Thyroid gland (tissue), 4 donors: ENCODE results near the gene GPRIN2. TPM values are rescaled to one million over a fixed set of nuclear protein-coding genes. Genes with fewer than 3 reads are reported as not detected.
"Not testable (repeated sequence)": the region's sequence is repeated elsewhere in the genome, so short reads cannot be mapped to it uniquely, and the experiment has no call there.

Experiments used
- DNase-seq, 2 donors: peaks; one replicate each; pipeline ENCODE4 v3.0.0-alpha.2; 2019
- H3K27ac ChIP-seq, 3 donors: fragments of 200-600 bp; sonication (generic); 1 replicate in 2 of 3; 2 replicates in 1 of 3; pipeline ENCODE4 v1.5.1; 2016 to 2019; ENCODE audit warnings: mild to moderate bottlenecking in 1 of 3, moderate library complexity in 1 of 3
- H3K27me3 ChIP-seq: fragments of 200-600 bp; sonication (generic); one replicate; pipeline ENCODE4 v1.5.1; 2019
- H3K36me3 ChIP-seq, 2 donors: fragments of 200-600 bp; sonication (generic); one replicate each; pipeline ENCODE4 v1.5.1; 2016 to 2019
- H3K4me1 ChIP-seq, 2 donors: fragments of 200-600 bp; sonication (generic); one replicate each; pipeline ENCODE4 v1.5.1; 2017 to 2019
- H3K4me3 ChIP-seq, 3 donors: fragments of 200-600 bp; sonication (generic); replicated peaks in 1 of 3; 1 replicate in 2 of 3; 2 replicates in 1 of 3; pipeline ENCODE4 v1.5.1; 2016; ENCODE audit warnings: mild to moderate bottlenecking in 1 of 3
- H3K9me3 ChIP-seq: fragments of 200-600 bp; sonication (generic); one replicate; pipeline ENCODE4 v1.5.1; 2017
- POLR2A ChIP-seq, 2 donors: fragments of 450-650 bp; IDR thresholded peaks; one replicate each; pipeline ENCODE4 v1.6.1; 2017; ENCODE audit warnings: antibody characterized with exemption in 2 of 2, mild to moderate bottlenecking in 2 of 2, moderate library complexity in 1 of 2
- WGBS, 2 donors: methylation state at CpG; one replicate each; pipeline ENCODE4 v1.1.5; 2017; 5-methylcytosine and 5-hydroxymethylcytosine counted together
- intact Hi-C: fragments of 100-400 bp; cut with DNase I; formaldehyde crosslinking; loops from one replicate; pipeline ENCODE4 v1.15.1; 2023
- total RNA-seq, 4 donors: library from RNA; depleted of rRNA; stranded (reverse); fragments of >200 nt; gene quantifications; one replicate each; pipeline ENCODE4 v1.2.3, GENCODE V29; 2016
- TF ChIP-seq, protein P1 (sequence below), 6 experiments: fragments of 200-600 bp in 3 of 6; fragments of 450-650 bp in 3 of 6; sonication (generic) in 3 of 6; IDR thresholded peaks; one replicate each; pipeline ENCODE4 v1.5.1; 2016 to 2019; ENCODE audit warnings: antibody characterized with exemption in 6 of 6, mild to moderate bottlenecking in 2 of 6, inconsistent platforms in 1 of 6, moderate library complexity in 1 of 6

GPRIN2 gene
- total RNA-seq, 4 donors from 2014 or later, result 9.1 to 14.7 (median 10.6) TPM

DNA sequence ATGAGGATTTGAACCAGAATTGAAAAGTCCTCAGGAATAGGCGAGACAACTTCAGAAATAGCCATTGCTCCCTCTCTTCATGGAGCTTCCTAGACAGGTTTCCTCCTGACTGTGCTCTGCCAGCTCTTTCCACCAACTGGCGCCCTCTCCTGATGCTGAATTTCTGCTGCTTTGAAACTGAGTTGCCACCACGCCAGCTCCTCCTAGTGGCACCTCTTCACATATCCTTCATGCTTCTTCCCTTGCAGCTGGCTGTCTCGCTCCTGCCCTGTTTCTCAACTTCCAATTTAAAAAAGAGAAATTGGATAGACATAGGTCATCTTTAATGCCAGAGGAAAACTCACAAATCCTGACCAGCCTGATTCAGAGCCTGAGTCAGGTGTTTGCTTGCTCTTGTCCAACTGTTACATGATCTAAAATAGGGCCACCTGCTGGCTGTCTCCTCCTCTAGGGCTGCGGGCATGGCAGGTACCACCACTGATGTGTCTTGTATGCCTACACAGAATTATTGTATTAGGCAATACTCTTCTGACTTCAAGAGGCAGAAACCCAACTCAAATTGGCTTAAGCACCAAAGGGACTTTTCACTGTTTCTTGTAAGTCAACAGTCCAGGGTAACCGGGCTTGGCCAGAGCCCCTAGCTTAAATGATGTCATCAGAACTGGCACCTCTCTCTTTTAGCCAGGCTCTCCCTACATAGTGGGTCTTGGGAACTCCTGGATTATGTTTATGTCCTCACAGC lies 9.3 kb upstream of the GPRIN2 start:
- H3K9me3 ChIP-seq, H3K36me3 ChIP-seq, H3K27ac ChIP-seq, H3K4me3 ChIP-seq, H3K27me3 ChIP-seq, intact Hi-C loops, H3K4me1 ChIP-seq: not testable (repeated sequence)
- TF ChIP-seq, protein P1, sequence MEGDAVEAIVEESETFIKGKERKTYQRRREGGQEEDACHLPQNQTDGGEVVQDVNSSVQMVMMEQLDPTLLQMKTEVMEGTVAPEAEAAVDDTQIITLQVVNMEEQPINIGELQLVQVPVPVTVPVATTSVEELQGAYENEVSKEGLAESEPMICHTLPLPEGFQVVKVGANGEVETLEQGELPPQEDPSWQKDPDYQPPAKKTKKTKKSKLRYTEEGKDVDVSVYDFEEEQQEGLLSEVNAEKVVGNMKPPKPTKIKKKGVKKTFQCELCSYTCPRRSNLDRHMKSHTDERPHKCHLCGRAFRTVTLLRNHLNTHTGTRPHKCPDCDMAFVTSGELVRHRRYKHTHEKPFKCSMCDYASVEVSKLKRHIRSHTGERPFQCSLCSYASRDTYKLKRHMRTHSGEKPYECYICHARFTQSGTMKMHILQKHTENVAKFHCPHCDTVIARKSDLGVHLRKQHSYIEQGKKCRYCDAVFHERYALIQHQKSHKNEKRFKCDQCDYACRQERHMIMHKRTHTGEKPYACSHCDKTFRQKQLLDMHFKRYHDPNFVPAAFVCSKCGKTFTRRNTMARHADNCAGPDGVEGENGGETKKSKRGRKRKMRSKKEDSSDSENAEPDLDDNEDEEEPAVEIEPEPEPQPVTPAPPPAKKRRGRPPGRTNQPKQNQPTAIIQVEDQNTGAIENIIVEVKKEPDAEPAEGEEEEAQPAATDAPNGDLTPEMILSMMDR (IDR thresholded peaks at IDR 0.05), result peak; percentile 26 to 83 (median 68)
- peak; percentile 79 to 81 for DNase-seq
- WGBS, 2 donors, result 5 to 11% methylated on average over 4 of the region's 6 CpGs

DNA sequence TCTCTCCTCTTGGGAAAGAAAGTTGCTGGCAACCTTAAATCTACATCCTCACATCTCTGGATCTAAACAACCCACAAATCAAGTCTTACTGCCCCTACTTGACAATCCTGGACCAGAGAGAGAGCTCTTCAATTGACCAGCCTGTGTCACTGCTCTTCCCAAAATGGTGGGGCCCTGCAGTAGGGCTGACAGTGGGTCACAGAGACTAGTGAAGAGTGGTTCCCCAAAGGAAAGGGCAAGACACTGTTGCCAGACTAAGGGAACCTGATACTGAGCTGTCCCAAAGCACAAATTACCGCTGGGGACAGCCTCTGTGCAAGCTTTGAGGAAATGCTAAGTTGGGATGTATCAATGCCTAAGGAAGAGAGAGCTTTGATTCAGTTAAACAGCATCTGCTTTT lies 4.5 kb upstream of the GPRIN2 start:
- H3K4me3 ChIP-seq, result no peak overlapping the region
- no peak overlapping the region for H3K27ac ChIP-seq
- no peaks in the 10 kb centered on the region for H3K27me3 ChIP-seq
- no peak for TF ChIP-seq POLR2A (IDR thresholded peaks at IDR 0.05)
- TF ChIP-seq, protein P1 (IDR thresholded peaks at IDR 0.05), result no peak
- intact Hi-C loops, result no loop called here
- no peak for DNase-seq
- 52 to 71% methylated on average over 1 of the region's 1 CpG for WGBS, 2 donors
- H3K4me1 ChIP-seq, result peaks cover 0 to 4% of the 10 kb centered on the region in 2 donors
- H3K36me3 ChIP-seq, result no peaks in the 10 kb centered on the region
- H3K9me3 ChIP-seq, result no peaks in the 10 kb centered on the region

DNA sequence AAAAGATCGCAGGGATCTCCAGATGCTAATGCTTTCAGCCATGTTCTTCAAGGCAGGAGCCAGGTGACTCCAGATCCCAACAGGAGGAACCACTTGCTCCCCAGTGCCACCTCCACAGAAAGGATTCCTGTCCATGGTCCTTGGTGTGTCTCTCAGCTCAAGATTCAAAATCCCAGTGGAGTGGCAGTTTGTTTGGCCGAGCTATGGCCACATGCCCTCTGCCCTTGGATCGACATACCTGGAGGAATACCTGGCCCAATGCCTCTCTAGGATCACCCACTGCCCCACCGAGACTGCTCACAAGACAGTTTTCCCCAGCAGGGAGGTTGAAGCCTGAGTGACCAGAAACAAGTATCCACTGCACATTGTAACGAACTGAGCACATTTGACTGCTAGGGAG lies 3.9 kb upstream of the GPRIN2 start:
- peak in 1 of 2 donors; percentile 2 for DNase-seq
- H3K27me3 ChIP-seq, result no peaks in the 10 kb centered on the region
- H3K9me3 ChIP-seq, result no peaks in the 10 kb centered on the region
- peaks cover 0 to 10% of the 10 kb centered on the region in 2 donors for H3K4me1 ChIP-seq
- 74 to 75% methylated on average over 5 of the region's 5 CpGs for WGBS, 2 donors
- no peak overlapping the region for H3K4me3 ChIP-seq
- H3K36me3 ChIP-seq, result no peaks in the 10 kb centered on the region
- no peak for TF ChIP-seq POLR2A (IDR thresholded peaks at IDR 0.05)
- TF ChIP-seq, protein P1 (IDR thresholded peaks at IDR 0.05), result no peak
- intact Hi-C loops, result no loop called here
- H3K27ac ChIP-seq, result no peak overlapping the region

DNA sequence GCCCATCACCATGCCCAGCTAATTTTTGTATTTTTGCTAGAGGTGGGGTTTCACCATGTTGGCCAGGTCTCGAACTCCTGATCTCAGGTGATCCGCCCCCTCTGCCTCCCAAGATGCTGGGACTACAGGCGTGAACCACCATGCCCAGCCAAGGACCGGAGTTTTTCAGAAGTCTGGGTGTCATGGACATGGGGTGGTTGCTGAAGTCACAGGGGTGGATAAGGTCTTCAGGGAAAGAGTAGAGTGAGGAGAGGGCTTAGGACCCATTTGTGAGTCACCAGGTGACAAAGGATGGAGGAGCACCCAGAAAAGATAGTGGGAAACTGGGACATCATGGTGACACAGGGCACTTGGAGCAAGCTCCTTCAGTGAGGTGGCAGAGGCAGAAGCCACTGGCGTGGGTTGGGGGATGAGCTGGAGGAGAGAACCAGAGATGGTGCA lies 2.8 kb upstream of the GPRIN2 start:
- H3K27me3 ChIP-seq, result no peaks in the 10 kb centered on the region

More for the DNA sequence above, 2.8 kb upstream of the GPRIN2 start:
- peaks cover 0 to 13% of the 10 kb centered on the region in 2 donors for H3K4me1 ChIP-seq
- H3K27ac ChIP-seq, result no peak overlapping the region
- no peaks in the 10 kb centered on the region for H3K36me3 ChIP-seq
- TF ChIP-seq POLR2A (IDR thresholded peaks at IDR 0.05), result no peak
- TF ChIP-seq, protein P1 (IDR thresholded peaks at IDR 0.05), result no peak
- 93 to 95% methylated on average over 5 of the region's 5 CpGs for WGBS, 2 donors
- intact Hi-C loops, result no loop called here
- no peak overlapping the region for H3K4me3 ChIP-seq
- no peaks in the 10 kb centered on the region for H3K9me3 ChIP-seq
- DNase-seq, result peak in 1 of 2 donors; percentile 1
